ENCODE measurements around the gene CPNE4. TPM values are rescaled to one million over a fixed set of nuclear protein-coding genes. Genes with fewer than 3 reads are reported as not detected.

CPNE4 gene
- total RNA-seq, 2 donors from 2014 or later = 1.7 to 2.5 TPM

DNA sequence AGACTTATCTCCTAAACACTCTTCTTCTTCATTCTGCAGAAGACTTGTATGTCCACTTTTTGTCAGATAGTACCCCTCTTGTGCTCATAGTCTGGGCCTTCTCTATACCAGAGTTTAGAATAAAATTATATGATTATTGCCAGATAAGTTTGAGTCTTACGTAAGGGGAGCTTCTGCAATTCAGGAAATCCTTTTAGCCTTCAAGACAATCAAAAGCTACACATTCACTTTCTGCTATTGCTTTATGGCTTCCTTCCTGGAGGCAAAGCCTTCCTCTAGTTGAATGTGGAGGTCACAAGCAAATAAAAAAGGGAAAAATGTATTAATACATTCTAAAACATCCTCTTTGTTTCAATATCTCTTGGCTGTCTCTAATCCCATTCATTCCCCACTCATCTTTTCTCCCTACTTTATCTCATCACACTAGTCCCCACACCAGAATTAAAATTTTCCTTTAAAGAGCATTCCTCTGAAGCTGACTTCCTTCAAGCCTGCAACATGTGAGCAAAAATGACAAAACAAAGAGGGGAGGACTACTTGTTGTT, 186.8 kb downstream of the CPNE4 start:
- no peak for DNase-seq
- no peaks in the 10 kb centered on the region for H3K36me3 Mint-ChIP-seq (ENCODE audit: low read depth)
- no peaks in the 10 kb centered on the region for H3K36me3 ChIP-seq (ENCODE audit: control insufficient read depth, insufficient read depth, low read length)
- no peak overlapping the region for H3K9ac ChIP-seq (ENCODE audit: extremely low read depth, low read length, poor library complexity, severe bottlenecking)
- no peaks in the 10 kb centered on the region for H3K4me1 ChIP-seq (ENCODE audit: control insufficient read depth, insufficient read depth, low read length)
- H3K27ac Mint-ChIP-seq = no peak overlapping the region
- no peaks in the 10 kb centered on the region for H3K9me3 ChIP-seq (ENCODE audit: control insufficient read depth, low read length)
- no peak overlapping the region for H3K27ac ChIP-seq (ENCODE audit: low read depth, low read length)
- WGBS, 2 experiments (ENCODE audit: insufficient coverage in 1 of 2, insufficient read length in 1 of 2) = 100% methylated on average over 1 of the region's 1 CpG; no CpG with 5 or more reads in 1 of the 2 experiments
- H3K27me3 ChIP-seq (ENCODE audit: control insufficient read depth, insufficient read depth, low read length, poor library complexity, severe bottlenecking) = peaks cover 8% of the 10 kb centered on the region
- H3K4me1 Mint-ChIP-seq = peaks cover 2% of the 10 kb centered on the region
- H3K9me3 Mint-ChIP-seq = no peaks in the 10 kb centered on the region
- H3K4me3 Mint-ChIP-seq = no peak overlapping the region
- no peak overlapping the region for H3K4me3 ChIP-seq (ENCODE audit: low read length)
- H3K27me3 Mint-ChIP-seq (ENCODE audit: insufficient read depth) = no peaks in the 10 kb centered on the region
- TF ChIP-seq, protein P1, sequence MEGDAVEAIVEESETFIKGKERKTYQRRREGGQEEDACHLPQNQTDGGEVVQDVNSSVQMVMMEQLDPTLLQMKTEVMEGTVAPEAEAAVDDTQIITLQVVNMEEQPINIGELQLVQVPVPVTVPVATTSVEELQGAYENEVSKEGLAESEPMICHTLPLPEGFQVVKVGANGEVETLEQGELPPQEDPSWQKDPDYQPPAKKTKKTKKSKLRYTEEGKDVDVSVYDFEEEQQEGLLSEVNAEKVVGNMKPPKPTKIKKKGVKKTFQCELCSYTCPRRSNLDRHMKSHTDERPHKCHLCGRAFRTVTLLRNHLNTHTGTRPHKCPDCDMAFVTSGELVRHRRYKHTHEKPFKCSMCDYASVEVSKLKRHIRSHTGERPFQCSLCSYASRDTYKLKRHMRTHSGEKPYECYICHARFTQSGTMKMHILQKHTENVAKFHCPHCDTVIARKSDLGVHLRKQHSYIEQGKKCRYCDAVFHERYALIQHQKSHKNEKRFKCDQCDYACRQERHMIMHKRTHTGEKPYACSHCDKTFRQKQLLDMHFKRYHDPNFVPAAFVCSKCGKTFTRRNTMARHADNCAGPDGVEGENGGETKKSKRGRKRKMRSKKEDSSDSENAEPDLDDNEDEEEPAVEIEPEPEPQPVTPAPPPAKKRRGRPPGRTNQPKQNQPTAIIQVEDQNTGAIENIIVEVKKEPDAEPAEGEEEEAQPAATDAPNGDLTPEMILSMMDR (conservative IDR thresholded peaks at IDR 0.05) = no peak

DNA sequence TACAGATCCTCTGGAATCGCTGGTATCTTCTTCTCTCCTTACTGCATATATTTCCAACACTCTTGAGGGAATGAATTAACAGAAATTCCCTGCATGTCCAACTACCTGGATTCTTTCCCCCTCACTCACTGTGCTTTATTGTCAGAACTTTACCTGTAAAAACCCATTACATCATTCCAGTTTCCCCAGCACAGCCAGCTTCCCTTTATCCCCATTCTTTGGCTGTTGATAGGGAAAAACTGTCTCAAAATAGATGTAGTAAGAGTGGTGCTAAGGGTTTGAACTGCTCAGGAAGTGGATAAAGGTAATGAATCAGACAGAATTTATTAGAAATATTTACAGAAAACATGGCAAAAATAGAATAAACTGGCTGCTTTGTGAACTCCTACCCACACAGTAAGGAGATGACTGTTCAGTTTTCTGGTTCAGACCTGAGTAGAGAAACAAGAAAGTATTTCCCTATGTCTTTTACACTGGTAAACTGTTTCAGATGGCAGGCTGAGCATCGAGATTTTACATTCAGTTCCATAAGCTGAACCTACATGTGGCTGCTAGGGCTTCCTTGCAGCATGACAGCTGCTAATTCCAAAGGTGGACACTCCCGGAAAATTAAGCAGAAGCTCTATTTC, 188.4 kb downstream of the CPNE4 start:
- TF ChIP-seq, protein P1 (conservative IDR thresholded peaks at IDR 0.05) = no peak
- Histone ChIP-seq H3K27ac (ENCODE audit: low read depth, low read length) (no peak overlapping the region), H3K36me3 (ENCODE audit: control insufficient read depth, insufficient read depth, low read length) (no peaks in the 10 kb centered on the region), H3K9me3 (ENCODE audit: control insufficient read depth, low read length) (no peaks in the 10 kb centered on the region), H3K27me3 (ENCODE audit: control insufficient read depth, insufficient read depth, low read length, poor library complexity, severe bottlenecking) (peaks cover 9% of the 10 kb centered on the region), H3K4me3 (ENCODE audit: low read length) (no peak overlapping the region), H3K4me1 (ENCODE audit: control insufficient read depth, insufficient read depth, low read length) (no peaks in the 10 kb centered on the region), H3K9ac (ENCODE audit: extremely low read depth, low read length, poor library complexity, severe bottlenecking) (no peak overlapping the region)
- DNase-seq = no peak
- peaks cover 2% of the 10 kb centered on the region for H3K4me1 Mint-ChIP-seq
- no peaks in the 10 kb centered on the region for H3K36me3 Mint-ChIP-seq (ENCODE audit: low read depth)
- H3K9me3 Mint-ChIP-seq = no peaks in the 10 kb centered on the region
- 91 to 94% methylated on average over 2 to 3 of the region's 3 CpGs for WGBS, 2 experiments (ENCODE audit: insufficient coverage in 1 of 2, insufficient read length in 1 of 2)
- H3K27me3 Mint-ChIP-seq (ENCODE audit: insufficient read depth) = no peaks in the 10 kb centered on the region
- H3K4me3 Mint-ChIP-seq = no peak overlapping the region
- no peak overlapping the region for H3K27ac Mint-ChIP-seq

DNA sequence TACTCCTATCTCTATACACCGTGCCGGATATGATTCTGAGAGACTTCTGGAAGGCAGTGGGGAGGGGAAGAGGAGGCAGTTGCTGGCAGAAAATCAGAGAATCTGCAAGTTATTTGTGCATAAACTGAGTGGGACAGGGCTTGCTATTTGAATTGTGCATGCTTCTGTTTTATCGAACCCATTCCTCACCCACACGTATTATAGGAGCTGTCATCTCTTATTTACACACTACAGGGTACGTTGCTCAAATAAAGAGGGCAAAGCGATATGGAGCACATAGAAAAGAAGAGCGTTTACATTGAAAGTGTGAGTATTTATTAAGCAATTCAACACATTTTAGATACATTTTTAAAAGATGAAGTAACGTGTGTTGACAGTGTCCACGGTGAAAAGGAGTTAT, 191.6 kb downstream of the CPNE4 start:
- peaks cover 2% of the 10 kb centered on the region for H3K4me1 Mint-ChIP-seq
- H3K36me3 Mint-ChIP-seq (ENCODE audit: low read depth) = no peaks in the 10 kb centered on the region
- Histone ChIP-seq H3K27ac (ENCODE audit: low read depth, low read length) (no peak overlapping the region), H3K36me3 (ENCODE audit: control insufficient read depth, insufficient read depth, low read length) (no peaks in the 10 kb centered on the region), H3K4me1 (ENCODE audit: control insufficient read depth, insufficient read depth, low read length) (no peaks in the 10 kb centered on the region), H3K4me3 (ENCODE audit: low read length) (no peak overlapping the region), H3K27me3 (ENCODE audit: control insufficient read depth, insufficient read depth, low read length, poor library complexity, severe bottlenecking) (peaks cover 9% of the 10 kb centered on the region), H3K9me3 (ENCODE audit: control insufficient read depth, low read length) (no peaks in the 10 kb centered on the region), H3K9ac (ENCODE audit: extremely low read depth, low read length, poor library complexity, severe bottlenecking) (no peak overlapping the region)
- H3K4me3 Mint-ChIP-seq = no peak overlapping the region
- no peak for DNase-seq
- WGBS, 2 experiments (ENCODE audit: insufficient coverage in 1 of 2, insufficient read length in 1 of 2) = 91 to 100% methylated on average over 1 to 8 of the region's 9 CpGs
- no peak overlapping the region for H3K27ac Mint-ChIP-seq
- no peaks in the 10 kb centered on the region for H3K9me3 Mint-ChIP-seq
- TF ChIP-seq, protein P1 (conservative IDR thresholded peaks at IDR 0.05) = no peak
- H3K27me3 Mint-ChIP-seq (ENCODE audit: insufficient read depth) = no peaks in the 10 kb centered on the region

Measured in endodermal cell (in vitro differentiated cells).